Measurements from ENCODE around the gene ZFYVE19.

The ZFYVE19 gene

DNA sequence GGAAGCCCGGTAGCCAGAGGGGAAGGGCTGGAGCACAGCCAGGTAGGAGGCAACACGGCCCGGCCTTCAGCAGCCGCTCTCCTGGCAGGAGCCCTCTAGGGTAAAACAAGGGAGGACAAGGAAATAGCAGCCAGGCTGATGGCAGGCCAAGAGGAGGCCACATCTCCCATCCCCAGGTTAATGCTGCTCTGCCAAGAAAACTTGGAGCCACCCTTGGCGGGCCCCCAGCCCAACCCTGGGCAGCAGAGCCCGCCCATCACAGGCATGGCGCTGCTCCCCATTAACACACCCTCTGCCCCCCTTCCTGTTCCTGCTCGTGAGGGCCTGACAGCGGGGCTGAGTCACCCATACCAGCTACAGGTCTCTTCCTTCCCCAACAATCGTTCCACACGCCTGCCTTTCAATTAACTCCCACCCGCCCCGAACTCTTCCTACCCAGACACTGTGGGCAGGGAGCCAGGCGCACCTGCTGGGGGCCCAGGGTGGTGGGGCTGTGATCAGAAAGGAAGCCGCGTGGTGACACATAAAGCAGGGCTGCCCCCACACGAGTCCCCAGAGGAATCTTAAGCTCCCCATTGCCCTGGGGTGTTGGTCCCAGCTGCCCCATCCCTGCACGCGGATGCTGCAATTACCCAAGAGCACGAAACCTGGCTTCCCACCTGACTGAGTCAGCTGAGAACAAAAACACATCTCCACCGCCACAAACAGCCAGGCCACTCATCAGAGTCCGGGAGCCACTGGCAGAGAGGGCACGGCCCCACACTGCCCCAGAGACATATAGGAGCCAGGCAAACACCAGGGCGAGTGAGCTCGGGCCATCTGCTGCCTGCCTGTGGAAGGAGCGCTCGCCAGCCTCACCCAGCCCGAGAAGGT is 37.4 kb upstream of the ZFYVE19 start, which contains the start of gene C15orf62:
TSS of gene C15orf62 (plus strand) at position 707 of the 873 bp plus-strand sequence. CDS start 516 bp downstream, outside the sequence.
- Mint-ChIP-seq H3K27ac (peak within 1 kb of the TSS; percentile 81), H3K4me1 (peaks cover 37% of the 10 kb centered on the region), H3K4me3 (no peak within 1 kb of the TSS), H3K9me3 (no peaks in the 10 kb centered on the region), H3K27me3 (ENCODE audit: low read depth, poor library complexity) (no peaks in the 10 kb centered on the region), H3K36me3 (ENCODE audit: low read depth) (peaks cover 3% of the 10 kb centered on the region)
- TF ChIP-seq, protein P1, sequence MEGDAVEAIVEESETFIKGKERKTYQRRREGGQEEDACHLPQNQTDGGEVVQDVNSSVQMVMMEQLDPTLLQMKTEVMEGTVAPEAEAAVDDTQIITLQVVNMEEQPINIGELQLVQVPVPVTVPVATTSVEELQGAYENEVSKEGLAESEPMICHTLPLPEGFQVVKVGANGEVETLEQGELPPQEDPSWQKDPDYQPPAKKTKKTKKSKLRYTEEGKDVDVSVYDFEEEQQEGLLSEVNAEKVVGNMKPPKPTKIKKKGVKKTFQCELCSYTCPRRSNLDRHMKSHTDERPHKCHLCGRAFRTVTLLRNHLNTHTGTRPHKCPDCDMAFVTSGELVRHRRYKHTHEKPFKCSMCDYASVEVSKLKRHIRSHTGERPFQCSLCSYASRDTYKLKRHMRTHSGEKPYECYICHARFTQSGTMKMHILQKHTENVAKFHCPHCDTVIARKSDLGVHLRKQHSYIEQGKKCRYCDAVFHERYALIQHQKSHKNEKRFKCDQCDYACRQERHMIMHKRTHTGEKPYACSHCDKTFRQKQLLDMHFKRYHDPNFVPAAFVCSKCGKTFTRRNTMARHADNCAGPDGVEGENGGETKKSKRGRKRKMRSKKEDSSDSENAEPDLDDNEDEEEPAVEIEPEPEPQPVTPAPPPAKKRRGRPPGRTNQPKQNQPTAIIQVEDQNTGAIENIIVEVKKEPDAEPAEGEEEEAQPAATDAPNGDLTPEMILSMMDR (IDR thresholded peaks at IDR 0.05) = no peak
- no peak for DNase-seq

DNA sequence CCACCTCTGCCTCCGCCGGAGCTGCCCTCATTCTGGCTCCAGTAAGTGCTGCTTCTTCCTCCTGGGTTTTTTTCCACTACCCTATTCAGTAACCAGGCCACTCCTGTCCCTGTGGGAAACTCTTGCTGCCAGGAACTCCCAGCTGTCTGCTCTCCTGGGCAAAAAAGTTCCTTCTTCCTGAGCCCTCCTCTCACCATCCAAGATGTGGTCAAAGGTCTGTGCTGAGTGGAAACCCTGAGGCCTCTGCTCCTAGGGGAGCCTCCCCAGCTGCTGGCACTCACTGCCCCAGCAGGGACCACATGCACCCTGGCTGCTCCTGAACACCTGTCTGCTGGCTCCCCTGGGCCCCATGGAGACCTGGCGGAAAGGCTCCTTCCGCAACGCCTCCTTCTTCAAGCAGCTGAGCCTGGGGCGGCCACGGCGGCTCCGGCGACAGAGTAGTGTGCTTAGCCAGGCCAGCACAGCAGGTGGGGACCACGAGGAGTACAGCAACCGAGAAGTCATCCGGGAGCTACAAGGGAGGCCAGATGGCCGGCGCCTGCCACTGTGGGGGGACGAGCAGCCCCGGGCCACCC is 36.7 kb upstream of the ZFYVE19 start:
- Mint-ChIP-seq H3K27ac (peak overlapping the region; percentile 81), H3K27me3 (ENCODE audit: low read depth, poor library complexity) (no peaks in the 10 kb centered on the region), H3K9me3 (no peaks in the 10 kb centered on the region), H3K4me1 (peaks cover 30% of the 10 kb centered on the region), H3K36me3 (ENCODE audit: low read depth) (peaks cover 8% of the 10 kb centered on the region), H3K4me3 (no peak overlapping the region)
- TF ChIP-seq, protein P1 (IDR thresholded peaks at IDR 0.05) = no peak
- no peak for DNase-seq

DNA sequence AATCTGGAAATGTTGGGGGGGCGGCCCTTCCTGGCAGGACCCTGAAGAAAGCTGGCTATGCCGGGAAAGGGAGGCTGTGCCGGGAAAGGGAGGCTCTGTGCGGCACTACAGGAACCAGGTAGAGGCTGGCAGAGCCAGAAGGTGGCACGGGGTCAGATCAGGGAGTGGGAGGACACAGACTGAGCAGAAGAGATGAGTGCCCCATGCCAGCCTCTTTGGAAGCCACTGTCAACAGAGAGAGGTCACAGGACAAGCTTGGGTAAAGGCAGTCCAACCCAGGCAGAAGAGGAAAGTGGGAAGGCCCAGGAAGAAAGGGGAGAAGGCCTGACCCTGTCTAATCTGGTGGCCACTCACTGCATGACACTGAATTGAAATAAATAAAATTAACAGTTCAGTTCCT is 35.6 kb upstream of the ZFYVE19 start:
- no peaks in the 10 kb centered on the region for H3K27me3 Mint-ChIP-seq (ENCODE audit: low read depth, poor library complexity)
- no peak for DNase-seq

DNA sequence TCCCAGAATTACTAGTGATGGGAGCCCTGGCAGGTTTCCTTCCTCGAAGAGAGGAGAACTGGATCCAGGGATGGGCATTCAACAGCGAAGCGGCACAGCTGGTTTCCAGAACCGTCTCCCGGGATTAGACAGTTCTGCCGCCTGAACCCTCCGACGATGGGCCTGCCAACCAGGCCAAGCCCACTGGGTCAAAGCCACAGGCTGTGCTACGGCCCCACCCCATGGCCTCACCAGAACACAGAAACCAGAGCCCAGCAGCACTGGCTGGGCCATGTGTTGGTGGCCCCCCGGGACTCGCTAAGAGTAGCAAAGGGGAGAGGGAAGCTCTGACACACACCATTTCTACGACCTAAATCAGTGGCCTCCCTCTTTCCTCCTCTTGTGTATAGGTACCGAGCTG is 34.9 kb upstream of the ZFYVE19 start:
- no peaks in the 10 kb centered on the region for H3K9me3 Mint-ChIP-seq
- H3K27ac Mint-ChIP-seq = no peak overlapping the region
- no peak overlapping the region for H3K4me3 Mint-ChIP-seq
- H3K36me3 Mint-ChIP-seq (ENCODE audit: low read depth) = peaks cover 15% of the 10 kb centered on the region
- H3K27me3 Mint-ChIP-seq (ENCODE audit: low read depth, poor library complexity) = no peaks in the 10 kb centered on the region
- DNase-seq = no peak
- TF ChIP-seq, protein P1 (IDR thresholded peaks at IDR 0.05) = no peak
- peaks cover 15% of the 10 kb centered on the region for H3K4me1 Mint-ChIP-seq

More for the DNA sequence above, 35.6 kb upstream of the ZFYVE19 start:
- Mint-ChIP-seq H3K9me3 (no peaks in the 10 kb centered on the region), H3K27ac (peak overlapping the region; percentile 75), H3K4me3 (no peak overlapping the region), H3K36me3 (ENCODE audit: low read depth) (peaks cover 8% of the 10 kb centered on the region), H3K4me1 (peaks cover 20% of the 10 kb centered on the region)
- TF ChIP-seq, protein P1 (IDR thresholded peaks at IDR 0.05) = no peak

DNA sequence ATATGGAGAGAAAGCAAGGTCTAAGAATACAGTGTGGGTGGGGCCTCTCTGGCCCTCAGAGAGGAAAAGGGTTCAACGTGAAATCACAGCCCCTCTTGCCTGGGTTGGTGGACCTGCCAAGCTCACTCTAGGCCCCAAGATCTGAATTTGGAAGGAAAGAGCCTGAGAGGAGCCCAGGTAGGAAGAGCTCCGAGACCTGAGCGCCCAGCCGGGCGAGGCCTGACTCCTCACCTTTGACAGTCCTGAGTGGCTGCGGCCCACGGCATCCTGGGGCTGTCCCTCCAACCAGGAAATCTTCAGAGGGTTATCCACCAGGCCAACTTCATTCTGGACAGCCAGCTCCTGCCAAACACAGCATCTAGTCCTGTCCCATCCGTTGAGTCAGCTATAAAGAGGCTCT is 33.4 kb upstream of the ZFYVE19 start:
- TF ChIP-seq, protein P1 (IDR thresholded peaks at IDR 0.05) = no peak
- Mint-ChIP-seq H3K4me1 (peaks cover 15% of the 10 kb centered on the region), H3K36me3 (ENCODE audit: low read depth) (peaks cover 16% of the 10 kb centered on the region), H3K9me3 (no peaks in the 10 kb centered on the region), H3K4me3 (no peak overlapping the region), H3K27me3 (ENCODE audit: low read depth, poor library complexity) (no peaks in the 10 kb centered on the region), H3K27ac (no peak overlapping the region)
- DNase-seq = no peak
